ENCODE data around the gene EXOC7.

DNA sequence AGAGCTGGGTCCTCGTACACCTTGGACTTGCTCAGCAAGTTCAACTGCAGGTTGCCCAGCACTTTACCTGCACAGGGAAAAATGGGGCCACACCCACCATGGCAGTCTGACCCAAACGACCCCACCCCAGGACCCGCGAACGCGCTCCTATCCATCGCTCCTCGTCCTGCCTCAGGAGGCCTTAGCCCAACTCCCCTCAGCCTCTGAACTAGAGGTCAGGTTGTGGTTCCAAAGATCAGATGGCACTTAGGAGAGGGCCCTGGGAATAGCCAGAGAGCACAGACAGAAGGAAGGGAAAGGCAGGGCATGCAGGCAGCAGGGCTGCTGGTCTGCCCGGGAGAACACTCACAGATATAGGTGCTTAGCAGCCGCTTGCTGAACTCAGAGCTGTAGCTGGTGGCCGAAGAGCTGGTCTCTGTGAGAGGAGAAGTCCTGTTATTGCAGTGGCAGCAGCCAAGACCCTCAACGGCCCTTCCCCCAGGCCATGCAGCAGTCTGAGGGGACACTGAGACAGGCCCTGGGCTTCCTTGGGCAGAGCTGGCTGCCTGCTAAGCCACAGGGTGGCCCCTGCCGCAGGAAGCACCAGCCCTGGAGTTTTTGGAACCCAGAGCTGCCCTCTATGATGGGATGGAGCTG, 17.7 kb downstream of the EXOC7 start:
- TF ChIP-seq, protein P1, sequence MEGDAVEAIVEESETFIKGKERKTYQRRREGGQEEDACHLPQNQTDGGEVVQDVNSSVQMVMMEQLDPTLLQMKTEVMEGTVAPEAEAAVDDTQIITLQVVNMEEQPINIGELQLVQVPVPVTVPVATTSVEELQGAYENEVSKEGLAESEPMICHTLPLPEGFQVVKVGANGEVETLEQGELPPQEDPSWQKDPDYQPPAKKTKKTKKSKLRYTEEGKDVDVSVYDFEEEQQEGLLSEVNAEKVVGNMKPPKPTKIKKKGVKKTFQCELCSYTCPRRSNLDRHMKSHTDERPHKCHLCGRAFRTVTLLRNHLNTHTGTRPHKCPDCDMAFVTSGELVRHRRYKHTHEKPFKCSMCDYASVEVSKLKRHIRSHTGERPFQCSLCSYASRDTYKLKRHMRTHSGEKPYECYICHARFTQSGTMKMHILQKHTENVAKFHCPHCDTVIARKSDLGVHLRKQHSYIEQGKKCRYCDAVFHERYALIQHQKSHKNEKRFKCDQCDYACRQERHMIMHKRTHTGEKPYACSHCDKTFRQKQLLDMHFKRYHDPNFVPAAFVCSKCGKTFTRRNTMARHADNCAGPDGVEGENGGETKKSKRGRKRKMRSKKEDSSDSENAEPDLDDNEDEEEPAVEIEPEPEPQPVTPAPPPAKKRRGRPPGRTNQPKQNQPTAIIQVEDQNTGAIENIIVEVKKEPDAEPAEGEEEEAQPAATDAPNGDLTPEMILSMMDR (IDR thresholded peaks at IDR 0.05 in 2 of 3, conservative IDR thresholded peaks at IDR 0.05 in 1 of 3; ENCODE audit: borderline replicate concordance in 1 of 3, insufficient read depth in 1 of 3, low read depth in 2 of 3, low read length in 2 of 3): no peak
- no peak for TF ChIP-seq EZH2 (IDR thresholded peaks at IDR 0.05)
- no peak for TF ChIP-seq EZH2phosphoT487 (IDR thresholded peaks at IDR 0.05; ENCODE audit: borderline replicate concordance)
- no peak for TF ChIP-seq SP1 (IDR thresholded peaks at IDR 0.05; ENCODE audit: low read depth)
